Epithelial cell of proximal tubule (primary cell): Measurements from ENCODE around the gene MOB3A. TPM values are rescaled to one million over a fixed set of nuclear protein-coding genes. Genes with fewer than 3 reads are reported as not detected.

ENCODE experiments used
- DNase-seq: peaks from one replicate; pipeline ENCODE4 v3.0.0-alpha.2; 2011; ENCODE audit warnings: low read depth
- H3K4me3 ChIP-seq: 2 replicates; pipeline ENCODE4 v1.5.1; 2011; ENCODE audit warnings: low read depth, mild to moderate bottlenecking, low read length
- total RNA-seq: library from RNA; depleted of rRNA; stranded (reverse); fragments of >200 nt; gene quantifications from 2 replicates; pipeline ENCODE4 v1.2.3, GENCODE V29; 2015
- TF ChIP-seq, protein P1 (sequence below): conservative IDR thresholded peaks from 2 replicates; pipeline ENCODE4 v1.5.1; 2012; ENCODE audit warnings: low read depth, mild to moderate bottlenecking, low read length

MOB3A gene
- total RNA-seq, 1 donor from 2014 or later = 29.9 TPM

DNA sequence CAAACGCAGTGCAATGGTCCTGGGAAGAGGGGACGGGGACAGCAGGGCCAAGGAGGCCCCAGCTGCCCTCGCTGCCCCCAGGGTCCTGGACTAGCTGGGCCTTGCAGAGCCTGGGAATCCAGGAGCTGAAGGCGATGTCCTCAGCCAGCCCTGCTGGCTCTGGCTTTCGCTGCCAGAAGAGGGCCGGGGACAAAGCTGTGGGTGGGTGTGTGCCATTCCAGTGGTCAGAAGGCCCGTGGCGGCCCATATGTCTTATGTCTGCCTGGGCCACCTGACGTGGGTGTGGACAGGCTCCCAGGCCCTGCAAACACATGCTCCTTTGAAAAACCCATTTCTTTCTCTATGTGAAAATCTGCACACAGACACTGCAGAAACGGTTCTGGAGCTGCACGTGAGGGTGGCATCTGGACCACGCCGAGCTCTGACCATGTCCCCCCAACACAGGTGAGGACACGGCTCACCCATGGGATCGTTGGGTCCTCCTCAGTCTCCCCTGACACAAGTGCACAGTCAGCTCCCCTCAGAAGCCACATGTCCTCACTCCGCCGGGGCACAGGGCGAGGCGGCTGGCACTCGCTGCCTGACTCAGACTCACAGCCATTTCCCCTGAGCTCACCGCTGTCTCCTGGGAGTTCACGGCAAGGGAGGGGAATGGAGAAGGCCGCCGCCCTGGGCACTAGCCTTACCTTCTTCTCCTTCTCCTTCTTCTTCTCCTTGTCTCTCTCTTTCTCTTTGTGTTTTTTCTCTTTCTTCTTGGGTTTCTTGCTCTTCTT is 17.5 kb upstream of the MOB3A start:
- no peak for DNase-seq
- TF ChIP-seq, protein P1, sequence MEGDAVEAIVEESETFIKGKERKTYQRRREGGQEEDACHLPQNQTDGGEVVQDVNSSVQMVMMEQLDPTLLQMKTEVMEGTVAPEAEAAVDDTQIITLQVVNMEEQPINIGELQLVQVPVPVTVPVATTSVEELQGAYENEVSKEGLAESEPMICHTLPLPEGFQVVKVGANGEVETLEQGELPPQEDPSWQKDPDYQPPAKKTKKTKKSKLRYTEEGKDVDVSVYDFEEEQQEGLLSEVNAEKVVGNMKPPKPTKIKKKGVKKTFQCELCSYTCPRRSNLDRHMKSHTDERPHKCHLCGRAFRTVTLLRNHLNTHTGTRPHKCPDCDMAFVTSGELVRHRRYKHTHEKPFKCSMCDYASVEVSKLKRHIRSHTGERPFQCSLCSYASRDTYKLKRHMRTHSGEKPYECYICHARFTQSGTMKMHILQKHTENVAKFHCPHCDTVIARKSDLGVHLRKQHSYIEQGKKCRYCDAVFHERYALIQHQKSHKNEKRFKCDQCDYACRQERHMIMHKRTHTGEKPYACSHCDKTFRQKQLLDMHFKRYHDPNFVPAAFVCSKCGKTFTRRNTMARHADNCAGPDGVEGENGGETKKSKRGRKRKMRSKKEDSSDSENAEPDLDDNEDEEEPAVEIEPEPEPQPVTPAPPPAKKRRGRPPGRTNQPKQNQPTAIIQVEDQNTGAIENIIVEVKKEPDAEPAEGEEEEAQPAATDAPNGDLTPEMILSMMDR = no peak
- no peak overlapping the region for H3K4me3 ChIP-seq

DNA sequence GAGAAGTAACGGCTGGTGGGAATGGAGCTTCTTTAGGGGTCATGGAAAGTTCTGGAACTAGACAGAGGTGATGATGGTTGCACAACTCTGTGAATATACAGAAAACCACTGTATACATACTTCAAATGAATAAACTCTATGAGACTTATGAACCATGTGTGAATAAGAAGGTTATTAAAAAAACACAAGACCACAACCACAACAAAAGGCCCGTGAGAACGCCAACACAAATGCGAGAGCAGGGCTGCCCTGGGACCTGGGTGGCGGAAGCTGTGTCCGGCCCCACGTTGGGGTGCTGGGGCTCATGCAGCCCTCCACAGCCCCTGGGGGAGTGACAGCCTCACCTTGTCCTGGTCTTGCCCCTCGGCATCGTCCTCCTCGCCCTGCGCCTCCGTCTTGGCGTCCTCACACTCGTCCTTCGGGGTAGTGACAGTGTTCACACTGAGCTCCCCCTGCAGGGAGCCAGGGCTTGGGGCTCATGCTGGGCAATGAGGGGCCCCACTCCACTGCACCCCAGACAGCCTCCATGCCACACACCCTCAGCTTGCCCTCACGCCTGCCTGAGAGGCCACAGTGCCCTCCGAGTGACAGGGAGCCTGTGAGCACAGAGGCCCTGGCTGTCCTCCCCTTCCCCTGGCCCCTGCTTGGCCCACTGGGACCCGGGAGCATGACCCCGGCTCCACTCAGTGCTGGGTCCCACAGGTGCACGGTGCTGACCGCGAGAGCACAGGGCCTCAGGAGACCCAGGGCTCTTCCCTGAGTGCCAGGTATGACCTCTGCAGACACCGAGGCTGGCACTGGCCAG is 16.6 kb upstream of the MOB3A start:
- no peak overlapping the region for H3K4me3 ChIP-seq
- TF ChIP-seq, protein P1 = no peak
- DNase-seq = no peak

DNA sequence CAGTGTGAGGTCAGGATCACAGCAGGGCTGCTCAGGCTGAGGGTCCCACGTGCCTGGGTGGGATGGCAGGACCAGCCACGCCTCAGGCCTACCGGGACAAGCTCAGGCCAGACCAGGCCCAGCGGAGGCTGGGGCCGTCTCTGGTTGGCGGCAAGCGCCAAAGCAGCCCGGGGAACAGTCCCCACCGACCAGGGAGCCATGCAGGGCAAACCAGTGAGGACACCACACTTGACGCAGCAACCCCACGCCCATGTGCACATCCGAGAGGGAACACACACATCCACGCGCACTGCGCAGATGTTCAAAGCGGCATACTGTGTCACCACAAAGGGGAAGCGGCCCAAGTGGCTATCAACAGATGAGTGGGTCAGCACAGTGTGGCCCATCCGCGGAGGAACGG is 15.8 kb upstream of the MOB3A start:
- TF ChIP-seq, protein P1 = no peak
- no peak for DNase-seq
- no peak overlapping the region for H3K4me3 ChIP-seq

DNA sequence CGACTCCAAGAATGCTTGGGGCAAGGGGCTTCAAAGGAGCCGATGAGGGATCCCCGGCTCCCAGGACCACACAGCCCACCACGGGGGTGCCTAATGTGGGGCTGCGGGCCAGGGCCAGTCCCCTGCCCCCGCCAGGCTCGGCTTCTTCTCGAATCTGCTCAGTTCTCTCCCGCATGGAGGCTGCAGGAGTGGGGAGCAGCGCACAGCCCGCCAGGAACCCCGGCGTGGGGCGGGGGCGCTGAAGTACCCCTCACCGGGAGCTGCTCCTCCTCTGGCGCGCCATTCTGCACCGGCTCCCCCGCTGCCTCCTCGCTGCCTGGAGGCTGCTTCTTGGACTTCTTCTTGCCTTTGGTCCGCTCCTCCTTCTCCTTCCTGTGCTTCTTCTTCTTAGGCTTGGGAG is 15.3 kb upstream of the MOB3A start:
- TF ChIP-seq, protein P1 = no peak
- DNase-seq = no peak
- no peak overlapping the region for H3K4me3 ChIP-seq

DNA sequence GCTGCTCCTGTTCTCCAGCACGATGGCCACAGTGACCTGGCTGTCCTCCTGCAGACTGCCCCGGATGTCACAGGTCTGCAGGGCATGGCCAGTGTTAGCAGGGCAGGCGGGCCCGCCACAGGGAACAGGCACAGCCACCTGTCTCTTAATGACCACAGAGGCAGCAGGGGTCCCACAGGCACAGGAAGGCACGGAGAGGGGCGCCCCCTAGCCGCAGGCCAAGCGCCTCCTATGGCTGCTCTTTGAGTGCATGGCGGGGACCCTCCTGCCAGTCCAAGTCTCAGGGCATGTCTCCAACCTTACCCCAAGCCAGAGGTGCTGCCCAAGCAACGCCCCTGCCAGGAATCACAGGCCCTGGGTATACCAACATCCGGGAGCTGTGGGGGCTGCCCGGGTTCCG is 14.7 kb upstream of the MOB3A start:
- DNase-seq = no peak
- TF ChIP-seq, protein P1 = no peak
- no peak overlapping the region for H3K4me3 ChIP-seq

DNA sequence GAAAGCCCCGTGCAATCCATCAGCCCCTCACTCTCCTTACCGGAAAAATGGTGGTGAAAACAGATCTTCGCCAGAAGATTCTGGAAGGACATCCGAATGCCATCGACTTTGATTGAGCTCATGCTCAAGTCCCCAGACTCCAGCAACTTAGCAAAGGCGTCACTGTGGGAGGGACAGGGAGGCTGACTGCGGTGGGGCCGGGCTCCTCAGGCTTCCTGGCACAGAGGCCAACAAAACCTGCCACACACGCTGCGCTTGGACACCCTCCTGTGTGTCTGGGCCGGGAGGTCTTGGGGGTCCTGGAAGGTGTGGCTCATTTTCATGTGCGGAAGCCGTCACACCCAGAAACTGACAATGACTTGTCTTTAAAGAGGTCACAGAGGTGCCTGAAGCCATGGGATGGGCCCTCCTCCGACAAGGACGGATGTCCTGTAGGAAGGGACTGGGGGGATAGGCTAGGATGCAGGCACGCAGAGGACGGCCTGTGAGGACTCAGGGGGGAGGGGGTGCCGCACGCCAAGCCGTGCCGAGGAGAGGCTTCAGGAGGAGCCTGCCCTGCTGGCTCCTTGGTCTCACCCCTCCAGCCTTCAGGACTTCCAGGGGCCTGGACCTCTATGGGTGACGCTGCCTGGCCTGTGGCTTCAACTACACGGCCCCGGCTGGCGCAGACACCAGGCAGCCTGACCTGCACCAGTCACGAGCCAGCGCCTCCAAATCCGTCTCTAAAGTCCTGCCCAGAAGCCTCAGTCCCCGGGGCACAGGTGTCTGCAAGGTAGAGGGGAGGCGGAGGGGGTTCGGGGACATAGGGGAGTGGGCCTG is 13.1 kb upstream of the MOB3A start:
- TF ChIP-seq, protein P1 = no peak
- no peak overlapping the region for H3K4me3 ChIP-seq
- no peak for DNase-seq
